MCF 10A (cell line): ENCODE measurements around the gene OR2J1. TPM values are rescaled to one million over a fixed set of nuclear protein-coding genes. Genes with fewer than 3 reads are reported as not detected.

Experiments used
- Bru-seq: library from RNA; stranded (reverse); fragments of 400-500 nt; gene quantifications from one replicate; lab custom pipeline; 2021; lab: Mats Ljungman, UMichigan
- BruChase-seq, 2 experiments: library from RNA; stranded (reverse); fragments of 400-500 nt; gene quantifications; one replicate each; lab custom pipeline; 2021; lab: Mats Ljungman, UMichigan
- BruUV-seq: library from RNA; stranded (reverse); fragments of 400-500 nt; replicated peaks from 2 replicates; lab custom pipeline; 2021; lab: Mats Ljungman, UMichigan
- CTCF ChIA-PET: fragments of 300-600 bp; sonication (Branson Sonifier 250); formaldehyde crosslinking; extraction: SDS; loops from one replicate; lab custom pipeline; 2021; ENCODE audit warnings: antibody characterized with exemption, inconsistent platforms; lab: Yijun Ruan, JAX
- POLR2A ChIA-PET: fragments of 300-600, 350-650 bp; sonication (Branson Sonifier 250); formaldehyde crosslinking; extraction: SDS; loops from one replicate; lab custom pipeline; 2020; ENCODE audit warnings: antibody characterized with exemption, inconsistent platforms; lab: Yijun Ruan, JAX
- DNase-seq: peaks from one replicate; pipeline ENCODE4 v3.0.0-alpha.2; 2018; ENCODE audit not compliant: unreplicated experiment
- H3K27ac Mint-ChIP-seq: one replicate; pipeline ENCODE4 v1.8.0; 2022; ENCODE audit warnings: mild to moderate bottlenecking, low read depth, mixed read lengths; ENCODE audit not compliant: unreplicated experiment
- H3K27me3 Mint-ChIP-seq: one replicate; pipeline ENCODE4 v1.8.0; 2022; ENCODE audit warnings: mixed read lengths; ENCODE audit not compliant: insufficient read depth, unreplicated experiment
- H3K36me3 Mint-ChIP-seq: one replicate; pipeline ENCODE4 v1.8.0; 2022; ENCODE audit warnings: mild to moderate bottlenecking, moderate library complexity, mixed read lengths; ENCODE audit not compliant: insufficient read depth, unreplicated experiment
- H3K4me1 Mint-ChIP-seq: one replicate; pipeline ENCODE4 v1.8.0; 2022; ENCODE audit warnings: mixed read lengths; ENCODE audit not compliant: insufficient read depth, unreplicated experiment
- H3K4me3 Mint-ChIP-seq: one replicate; pipeline ENCODE4 v1.8.0; 2022; ENCODE audit warnings: mild to moderate bottlenecking, moderate library complexity, mixed read lengths; ENCODE audit not compliant: unreplicated experiment
- H3K9me3 Mint-ChIP-seq: one replicate; pipeline ENCODE4 v1.8.0; 2022; ENCODE audit warnings: mixed read lengths; ENCODE audit not compliant: unreplicated experiment
- intact Hi-C: fragments of 100-400 bp; cut with micrococcal nuclease; formaldehyde crosslinking; loops from 2 replicates; pipeline ENCODE4 v1.14.1; 2022
- long read RNA-seq: library from polyadenylated mRNA; stranded (forward); transcript quantifications from one replicate; pipeline ENCODE4 v2.0.0, GENCODE V29; 2022
- total RNA-seq: library from RNA; stranded (reverse); gene quantifications from 2 replicates; pipeline ENCODE4 v1.2.3, GENCODE V29; 2022
- TF ChIP-seq, protein P1 (sequence below): fragments of 200-600 bp; IDR thresholded peaks from one replicate; pipeline ENCODE4 v1.8.0; 2022; ENCODE audit warnings: antibody characterized with exemption, mild to moderate bottlenecking; ENCODE audit not compliant: unreplicated experiment

Gene OR2J1
- total RNA-seq = not detected in 2 replicates
- not detected for Bru-seq, nascent RNA
- BruChase-seq, experiment 1, labeled RNA remaining after a 6-hour chase = not detected
- not detected for BruChase-seq, experiment 2, labeled RNA remaining after a 2-hour chase
- long read RNA-seq = 0 reads

DNA sequence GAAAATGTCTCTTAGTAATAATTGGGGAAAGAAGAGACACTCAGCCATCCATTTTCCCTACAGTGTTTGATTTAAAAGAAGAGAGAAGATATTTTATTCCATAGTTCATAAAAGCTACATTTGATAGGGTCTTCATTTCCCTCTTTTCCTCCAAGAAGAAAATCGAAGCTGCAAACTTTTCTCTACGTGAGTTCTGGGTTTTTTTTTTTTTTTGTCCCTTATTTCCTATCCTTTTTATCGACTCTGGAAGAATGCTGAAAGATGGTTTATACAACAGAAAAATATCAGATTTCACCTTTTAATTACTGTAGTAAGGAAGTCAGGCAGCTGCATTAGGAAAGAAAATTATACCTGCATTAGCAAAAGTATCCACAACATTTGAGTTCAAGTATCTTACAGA lies at the start of gene OR2J1:
OR2J1 (plus strand) TSS at position 301 of the 400 bp plus-strand sequence. CDS start 1,453 bp downstream, outside the sequence.
- no peaks in the 10 kb centered on the region for H3K36me3 Mint-ChIP-seq
- H3K27me3 Mint-ChIP-seq = peaks cover 64% of the 10 kb centered on the region
- no peak within 1 kb of the TSS for H3K4me3 Mint-ChIP-seq
- BruUV-seq = no TSS peak
- H3K9me3 Mint-ChIP-seq = no peaks in the 10 kb centered on the region
- POLR2A ChIA-PET = no interaction called here
- CTCF ChIA-PET = no interaction called here
- TF ChIP-seq, protein P1, sequence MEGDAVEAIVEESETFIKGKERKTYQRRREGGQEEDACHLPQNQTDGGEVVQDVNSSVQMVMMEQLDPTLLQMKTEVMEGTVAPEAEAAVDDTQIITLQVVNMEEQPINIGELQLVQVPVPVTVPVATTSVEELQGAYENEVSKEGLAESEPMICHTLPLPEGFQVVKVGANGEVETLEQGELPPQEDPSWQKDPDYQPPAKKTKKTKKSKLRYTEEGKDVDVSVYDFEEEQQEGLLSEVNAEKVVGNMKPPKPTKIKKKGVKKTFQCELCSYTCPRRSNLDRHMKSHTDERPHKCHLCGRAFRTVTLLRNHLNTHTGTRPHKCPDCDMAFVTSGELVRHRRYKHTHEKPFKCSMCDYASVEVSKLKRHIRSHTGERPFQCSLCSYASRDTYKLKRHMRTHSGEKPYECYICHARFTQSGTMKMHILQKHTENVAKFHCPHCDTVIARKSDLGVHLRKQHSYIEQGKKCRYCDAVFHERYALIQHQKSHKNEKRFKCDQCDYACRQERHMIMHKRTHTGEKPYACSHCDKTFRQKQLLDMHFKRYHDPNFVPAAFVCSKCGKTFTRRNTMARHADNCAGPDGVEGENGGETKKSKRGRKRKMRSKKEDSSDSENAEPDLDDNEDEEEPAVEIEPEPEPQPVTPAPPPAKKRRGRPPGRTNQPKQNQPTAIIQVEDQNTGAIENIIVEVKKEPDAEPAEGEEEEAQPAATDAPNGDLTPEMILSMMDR = no peak
- no peak for DNase-seq
- intact Hi-C loops = no loop called here
- H3K4me1 Mint-ChIP-seq = no peaks in the 10 kb centered on the region
- no peak within 1 kb of the TSS for H3K27ac Mint-ChIP-seq

DNA sequence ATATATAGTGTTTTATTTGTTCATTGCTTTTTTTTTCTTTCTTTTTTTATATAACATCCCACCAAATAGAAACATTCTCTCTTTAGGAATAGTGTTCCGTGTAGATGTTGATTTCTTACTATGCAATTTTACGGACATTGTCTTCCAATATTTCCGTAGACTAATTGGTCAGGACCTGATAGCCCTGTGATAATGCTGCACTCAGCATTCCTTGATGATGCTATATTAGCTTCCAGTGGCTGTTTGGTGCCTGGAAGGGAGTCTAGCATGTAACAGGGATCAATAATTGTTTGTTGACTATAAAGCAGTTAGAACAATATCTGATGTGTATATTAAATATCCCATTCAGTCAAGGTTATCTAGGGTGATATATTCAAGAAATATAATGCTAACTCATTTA lies 47.6 kb upstream of the OR2J1 start:
- Mint-ChIP-seq H3K9me3 (peaks cover 4% of the 10 kb centered on the region), H3K4me3 (no peak overlapping the region), H3K4me1 (no peaks in the 10 kb centered on the region), H3K36me3 (no peaks in the 10 kb centered on the region), H3K27me3 (peaks cover 72% of the 10 kb centered on the region), H3K27ac (no peak overlapping the region)
- TF ChIP-seq, protein P1 = no peak
- no peak for DNase-seq
- intact Hi-C loops = no loop called here
- ChIA-PET POLR2A (interaction anchor here (0.7 kb wide), 1 partner anchor 33 kb away, joined by 3 read pairs; no protein-coding TSS in a partner anchor), CTCF (no interaction called here)
- no TSS peak for BruUV-seq

DNA sequence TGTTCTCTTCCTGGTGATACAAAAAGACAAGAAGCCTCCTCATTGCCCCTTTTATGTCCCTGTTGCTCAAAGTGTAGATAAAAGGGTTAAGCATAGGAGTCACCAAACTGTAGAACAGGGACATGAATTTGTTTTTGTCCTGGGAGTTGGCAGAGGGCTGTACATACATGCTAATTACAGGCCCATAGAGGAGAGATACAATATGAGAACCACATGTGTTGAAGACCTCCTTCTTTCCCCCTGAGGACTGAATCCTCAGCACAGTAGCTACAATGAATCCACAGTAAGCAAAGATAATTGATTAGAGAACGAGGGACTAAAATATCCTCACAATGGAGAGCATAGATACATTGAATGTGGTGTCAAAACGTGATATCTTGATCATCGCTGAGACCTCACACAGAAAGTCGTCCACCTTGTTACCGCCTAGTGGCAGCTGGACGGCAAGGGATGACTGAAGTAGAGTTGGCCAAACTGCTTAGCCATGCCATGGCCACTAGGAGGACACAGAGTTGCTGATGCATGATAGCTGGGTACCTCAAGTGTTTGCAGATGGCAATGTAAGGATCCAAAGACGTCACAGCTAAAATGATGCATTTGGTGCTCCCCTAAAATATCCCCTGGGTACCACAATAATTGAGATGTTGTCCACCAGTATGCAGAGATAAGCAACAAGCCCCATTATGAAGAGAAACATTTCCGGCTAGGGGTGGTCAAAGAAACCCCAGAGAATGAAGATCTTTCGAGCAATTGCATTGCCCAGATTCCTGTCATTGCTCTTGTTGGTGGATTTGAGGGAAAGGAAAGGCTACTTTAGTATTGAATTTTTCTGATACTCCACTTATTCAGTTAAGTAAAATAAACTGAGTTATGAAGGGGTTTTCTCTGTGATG lies 27.2 kb upstream of the OR2J1 start:
- peaks cover 66% of the 10 kb centered on the region for H3K27me3 Mint-ChIP-seq
- ChIA-PET CTCF (interaction anchor here (0.6 kb wide), 2 partner anchors 41 to 301 kb away, joined by 3 read pairs; no protein-coding TSS in a partner anchor), POLR2A (no interaction called here)
- H3K9me3 Mint-ChIP-seq = no peaks in the 10 kb centered on the region
- no TSS peak for BruUV-seq
- TF ChIP-seq, protein P1 = peak; percentile 64
- intact Hi-C loops = loop anchor here (5.0 kb wide), 1 partner anchor 515 kb away; the partner anchor contains the start of gene OR2H2
- DNase-seq = peak; percentile 66
- no peak overlapping the region for H3K4me3 Mint-ChIP-seq
- no peaks in the 10 kb centered on the region for H3K36me3 Mint-ChIP-seq
- H3K27ac Mint-ChIP-seq = no peak overlapping the region
- H3K4me1 Mint-ChIP-seq = no peaks in the 10 kb centered on the region

DNA sequence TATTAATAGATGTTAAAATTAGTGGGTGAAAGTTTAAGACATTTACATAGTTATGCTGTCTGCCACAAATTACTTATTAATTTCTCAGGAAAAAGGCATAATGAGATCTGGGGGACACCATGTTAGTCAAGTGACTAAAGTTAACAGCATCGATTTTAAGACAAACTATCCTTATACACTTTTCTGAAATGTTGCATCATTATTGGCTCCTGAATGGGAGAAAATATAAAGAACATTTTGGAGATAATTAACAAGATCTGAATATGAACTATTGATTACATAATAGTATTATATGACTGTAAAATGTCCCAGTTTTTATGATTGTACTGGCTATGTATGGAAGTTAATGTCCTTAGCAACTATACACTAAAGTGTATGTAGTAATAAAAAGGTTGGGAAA lies 20.1 kb upstream of the OR2J1 start:
- no peaks in the 10 kb centered on the region for H3K4me1 Mint-ChIP-seq
- H3K4me3 Mint-ChIP-seq = no peak overlapping the region
- H3K27ac Mint-ChIP-seq = no peak overlapping the region
- POLR2A ChIA-PET = no interaction called here
- no peak for DNase-seq
- TF ChIP-seq, protein P1 = no peak
- no TSS peak for BruUV-seq
- CTCF ChIA-PET = no interaction called here
- H3K27me3 Mint-ChIP-seq = peaks cover 54% of the 10 kb centered on the region
- intact Hi-C loops = no loop called here
- H3K9me3 Mint-ChIP-seq = no peaks in the 10 kb centered on the region
- H3K36me3 Mint-ChIP-seq = no peaks in the 10 kb centered on the region
